Tibial nerve (tissue), 3 donors: ENCODE results near the gene ADK.

Experiments used
- CTCF ChIP-seq, 5 experiments: fragments of 200-600 bp in 3 of 5; fragments of 450-650 bp in 2 of 5; sonication (generic) in 3 of 5; IDR thresholded peaks; one replicate each; pipeline ENCODE4 v1.5.1; 2016 to 2019; ENCODE audit warnings: antibody characterized with exemption in 5 of 5, mild to moderate bottlenecking in 3 of 5, moderate library complexity in 2 of 5
- POLR2A ChIP-seq, 2 donors: fragments of 450-650 bp; IDR thresholded peaks; one replicate each; pipeline ENCODE4 v1.6.1; 2017; ENCODE audit warnings: antibody characterized with exemption in 2 of 2, mild to moderate bottlenecking in 2 of 2, moderate library complexity in 2 of 2

- TF ChIP-seq CTCF (IDR thresholded peaks at IDR 0.05) = no peak
- no peak for TF ChIP-seq POLR2A (IDR thresholded peaks at IDR 0.05)
Measured at GRCh38 chr10:74320717-74321116, 169.7 kb downstream of the ADK start.
